ENCODE measurements around the gene KIF25.

The KIF25 gene

DNA sequence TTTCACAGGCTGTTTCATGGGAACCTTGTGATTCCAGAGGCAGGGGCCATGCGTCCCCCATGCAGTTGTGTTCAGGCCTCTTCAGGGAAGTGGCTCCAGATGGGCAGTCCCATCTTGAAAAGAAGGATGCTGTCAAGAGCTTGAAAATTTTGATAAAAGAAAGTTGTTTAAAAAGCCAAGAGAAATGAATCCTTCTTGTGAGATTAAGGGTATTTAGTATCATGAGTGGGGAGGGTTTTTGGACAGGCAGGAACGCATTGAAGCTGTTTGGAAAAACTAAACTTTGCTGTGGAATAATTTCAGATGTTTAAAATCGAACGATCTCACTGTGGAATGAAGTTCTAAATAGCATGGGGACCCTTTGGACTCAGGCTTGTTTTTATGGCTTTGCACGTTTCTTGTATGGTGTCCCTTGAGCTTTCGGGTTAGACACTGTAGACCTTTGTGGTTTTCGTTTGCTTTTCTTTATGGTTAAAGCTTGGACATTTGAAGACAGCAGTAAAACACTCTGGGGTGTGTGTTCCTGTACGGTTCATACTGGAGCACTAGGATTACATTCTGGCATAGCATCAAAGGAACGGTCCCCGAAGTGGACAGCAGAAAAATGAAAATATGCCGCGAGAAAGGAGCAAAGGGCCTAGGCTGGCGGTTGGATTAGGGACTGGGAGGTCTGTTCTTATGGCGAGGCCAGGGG lies 18.2 kb downstream of the KIF25 start:
- no peak overlapping the region for H3K27ac Mint-ChIP-seq
- peaks cover 25% of the 10 kb centered on the region for H3K9me3 Mint-ChIP-seq

DNA sequence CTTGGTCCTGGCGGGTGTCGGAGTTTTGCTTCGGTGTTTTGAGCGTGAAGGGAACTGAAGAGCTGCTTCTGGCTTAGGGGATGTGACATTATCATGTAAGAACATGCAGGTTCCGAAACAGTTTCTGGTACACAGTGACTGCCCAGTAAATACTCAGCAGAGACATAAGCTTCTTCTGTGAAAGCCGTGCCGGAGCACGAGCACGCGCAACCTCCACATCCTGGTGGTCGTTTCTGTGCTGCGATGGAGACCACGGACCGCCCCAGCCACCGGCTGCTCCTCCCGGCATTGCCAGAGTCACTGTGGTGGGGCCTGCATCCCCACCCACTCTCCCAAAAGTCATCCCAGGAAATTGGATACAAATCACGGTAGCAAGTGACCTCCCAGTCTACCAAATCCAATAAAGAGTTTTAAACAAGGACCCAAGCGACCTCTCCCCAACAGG lies 18.7 kb downstream of the KIF25 start:
- Mint-ChIP-seq H3K27me3 (peaks cover 15% of the 10 kb centered on the region), H3K4me1 (no peaks in the 10 kb centered on the region), H3K36me3 (no peaks in the 10 kb centered on the region), H3K27ac (no peak overlapping the region), H3K4me3 (no peak overlapping the region), H3K9me3 (peaks cover 19% of the 10 kb centered on the region)
- no peak for ATAC-seq

More for the DNA sequence above, 18.2 kb downstream of the KIF25 start:
- Mint-ChIP-seq H3K36me3 (no peaks in the 10 kb centered on the region), H3K4me3 (no peak overlapping the region), H3K4me1 (no peaks in the 10 kb centered on the region), H3K27me3 (peaks cover 15% of the 10 kb centered on the region)
- no peak for ATAC-seq

DNA sequence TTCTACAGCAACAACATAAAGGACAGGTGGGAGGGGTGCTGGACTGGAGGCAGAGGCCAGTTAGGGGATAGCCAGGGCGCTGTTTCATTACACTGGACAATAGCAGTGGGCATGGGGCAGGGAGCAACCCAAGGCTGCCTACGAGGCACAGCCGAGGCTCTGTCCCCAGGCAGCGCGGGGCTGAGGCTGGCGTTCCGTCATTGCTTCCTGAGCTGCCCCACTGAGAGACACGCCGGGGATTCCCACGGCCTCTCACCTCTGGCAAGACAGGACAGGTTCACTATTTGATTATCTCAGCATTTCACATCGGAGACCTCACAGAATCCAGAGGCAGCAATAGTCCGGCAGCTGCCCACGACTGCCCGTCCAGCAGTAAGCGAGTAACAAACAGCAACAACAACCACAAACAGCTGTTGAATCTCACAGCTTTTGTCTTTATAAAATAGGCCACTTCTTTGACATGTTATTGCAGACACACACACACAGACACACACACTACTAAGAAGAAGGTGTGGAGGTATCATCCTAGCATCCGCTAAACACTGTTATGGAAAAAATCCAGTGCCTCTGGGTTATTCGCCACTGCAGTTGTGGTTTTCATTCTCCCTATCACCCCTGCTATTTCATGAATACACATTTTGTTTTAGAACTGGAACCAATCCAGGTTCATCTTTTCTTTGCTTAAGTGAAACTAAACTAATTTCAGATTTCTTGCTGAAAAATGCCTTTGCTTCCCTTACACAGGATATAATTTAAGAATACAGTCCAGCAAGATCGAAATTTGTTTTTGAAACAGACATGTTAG lies 19.5 kb downstream of the KIF25 start:
- Mint-ChIP-seq H3K9me3 (peaks cover 16% of the 10 kb centered on the region), H3K27ac (no peak overlapping the region), H3K4me3 (no peak overlapping the region), H3K36me3 (no peaks in the 10 kb centered on the region), H3K27me3 (peaks cover 15% of the 10 kb centered on the region), H3K4me1 (no peaks in the 10 kb centered on the region)
- no peak for ATAC-seq

DNA sequence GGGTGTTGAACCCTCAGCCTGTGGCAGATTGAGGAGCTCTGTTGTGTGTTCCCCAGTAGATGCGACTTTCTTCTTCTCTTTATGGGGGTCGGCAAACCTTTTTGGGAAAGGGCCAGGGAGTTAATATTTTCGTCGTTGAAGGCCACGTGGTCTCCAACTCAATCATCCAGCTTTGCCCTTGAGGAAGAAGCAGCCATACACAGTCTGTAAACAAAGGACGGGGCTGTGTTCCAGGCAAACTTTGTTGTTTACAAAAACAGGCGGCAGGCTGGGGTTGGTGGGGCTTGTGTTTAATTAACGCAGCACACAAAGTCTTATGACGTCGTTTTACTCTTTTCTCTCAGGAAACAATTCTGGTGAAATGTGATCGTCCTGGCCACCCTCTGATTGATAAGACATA lies 20.2 kb downstream of the KIF25 start:
- H3K4me1 Mint-ChIP-seq: no peaks in the 10 kb centered on the region
- no peak overlapping the region for H3K27ac Mint-ChIP-seq
- no peak for ATAC-seq
- H3K9me3 Mint-ChIP-seq: peaks cover 10% of the 10 kb centered on the region
- H3K27me3 Mint-ChIP-seq: peaks cover 21% of the 10 kb centered on the region
- H3K4me3 Mint-ChIP-seq: no peak overlapping the region
- no peaks in the 10 kb centered on the region for H3K36me3 Mint-ChIP-seq

DNA sequence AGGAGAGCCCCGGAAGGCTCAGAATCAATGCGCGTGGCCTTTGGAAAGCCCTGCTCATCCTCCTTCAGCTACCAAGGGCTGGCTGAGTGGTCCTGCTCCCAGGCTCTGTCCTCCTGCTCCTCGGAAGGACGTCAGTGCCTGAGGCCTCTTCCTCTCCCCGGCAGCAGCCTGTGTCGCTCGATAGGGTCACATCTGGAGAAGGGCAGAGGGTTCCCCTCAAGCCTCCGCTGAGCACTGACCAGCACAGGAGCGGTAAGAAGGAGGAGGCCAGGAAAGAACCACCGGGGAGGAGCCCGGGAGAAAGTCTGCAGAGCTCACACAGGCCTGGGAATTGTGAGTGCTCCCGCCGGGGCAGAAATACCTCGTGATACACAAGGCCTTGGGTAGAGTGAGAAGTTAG lies 21.2 kb downstream of the KIF25 start:
- peaks cover 23% of the 10 kb centered on the region for H3K27me3 Mint-ChIP-seq
- no peak overlapping the region for H3K27ac Mint-ChIP-seq
- H3K36me3 Mint-ChIP-seq: no peaks in the 10 kb centered on the region
- no peaks in the 10 kb centered on the region for H3K4me1 Mint-ChIP-seq
- H3K9me3 Mint-ChIP-seq: peaks cover 10% of the 10 kb centered on the region
- no peak for ATAC-seq
- no peak overlapping the region for H3K4me3 Mint-ChIP-seq

DNA sequence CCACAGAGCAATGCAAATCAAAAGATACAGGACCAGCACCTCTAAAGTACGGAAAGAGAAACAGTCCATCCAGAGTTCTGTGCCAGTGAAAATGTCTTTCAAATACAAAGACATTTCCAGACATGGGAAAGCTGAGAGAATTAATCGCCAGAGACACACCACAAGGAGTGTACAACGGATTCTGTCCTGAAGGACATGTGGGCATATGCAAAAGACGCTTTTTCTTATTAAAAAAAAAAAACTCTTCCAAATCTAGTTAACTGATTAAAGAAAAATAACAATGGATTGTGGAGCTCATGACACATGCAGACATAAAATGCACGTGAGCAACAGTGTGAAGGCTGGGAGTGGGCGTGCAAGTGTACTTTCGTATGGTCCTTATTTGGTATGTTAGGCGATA lies 22.8 kb downstream of the KIF25 start:
- peaks cover 33% of the 10 kb centered on the region for H3K27me3 Mint-ChIP-seq
- H3K27ac Mint-ChIP-seq: no peak overlapping the region
- no peaks in the 10 kb centered on the region for H3K4me1 Mint-ChIP-seq
- ATAC-seq: no peak
- no peak overlapping the region for H3K4me3 Mint-ChIP-seq
- H3K36me3 Mint-ChIP-seq: no peaks in the 10 kb centered on the region
- peaks cover 7% of the 10 kb centered on the region for H3K9me3 Mint-ChIP-seq

DNA sequence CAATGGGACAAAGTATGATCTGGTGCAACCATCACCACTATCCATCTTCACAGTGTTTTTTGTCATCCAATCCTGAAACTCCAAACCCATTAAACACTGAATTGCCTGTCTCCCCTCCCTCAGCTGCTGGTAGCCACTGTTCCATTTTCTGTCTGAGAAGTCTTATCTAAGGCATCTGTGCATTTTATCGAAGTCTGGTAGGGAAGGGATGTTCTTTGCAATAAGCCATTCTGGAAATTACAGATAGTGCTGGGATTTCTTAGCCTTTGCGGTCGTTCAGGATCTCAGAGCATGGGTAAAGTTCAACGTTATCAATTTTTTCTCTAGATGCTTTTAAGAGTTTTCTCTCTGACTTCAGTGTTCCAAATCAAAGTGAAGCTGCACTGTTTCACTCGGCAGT lies 24.1 kb downstream of the KIF25 start:
- Mint-ChIP-seq H3K9me3 (peaks cover 7% of the 10 kb centered on the region), H3K36me3 (no peaks in the 10 kb centered on the region), H3K4me3 (no peak overlapping the region), H3K4me1 (no peaks in the 10 kb centered on the region), H3K27me3 (peaks cover 24% of the 10 kb centered on the region), H3K27ac (no peak overlapping the region)
- no peak for ATAC-seq

DNA sequence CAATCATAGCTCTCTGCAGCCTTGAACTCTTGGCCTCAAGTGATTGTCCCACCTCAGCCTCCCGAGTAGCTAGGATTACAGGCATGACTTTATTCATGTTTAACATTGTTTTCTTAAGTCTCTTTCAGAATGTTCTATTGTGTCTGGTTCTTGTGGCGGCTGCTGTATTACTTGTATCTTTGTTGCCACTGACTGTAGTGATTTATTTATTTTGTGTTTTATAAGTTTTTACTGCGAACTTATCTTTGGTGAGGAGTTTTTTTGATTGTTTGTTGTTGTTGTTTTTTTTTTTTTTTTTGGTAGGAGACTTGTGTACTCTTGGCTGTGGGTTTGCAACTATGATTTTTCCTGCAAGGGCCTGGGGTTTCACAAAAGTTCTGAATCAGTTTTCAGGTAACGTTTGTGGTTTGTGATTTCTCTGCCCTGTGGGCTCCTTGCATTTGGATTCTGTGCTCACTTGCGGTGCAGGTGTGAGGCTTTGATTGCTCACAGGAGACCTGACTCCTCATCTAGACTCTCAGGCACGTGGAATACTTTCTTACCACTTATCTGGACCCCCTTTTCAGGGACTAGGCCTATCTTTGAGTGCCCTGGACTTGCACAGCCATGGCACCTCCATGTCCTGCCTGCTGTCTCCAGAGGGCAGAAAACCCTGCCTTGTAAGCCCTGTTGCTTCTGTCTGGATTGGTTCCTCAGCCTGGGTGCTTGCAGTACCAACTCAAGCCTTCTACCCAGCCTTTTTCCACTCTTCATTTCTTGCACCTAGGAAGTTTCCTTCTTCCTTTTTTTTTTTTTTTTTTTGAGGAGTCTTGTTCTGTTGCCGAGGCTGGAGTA lies 25.2 kb downstream of the KIF25 start:
- Mint-ChIP-seq H3K4me1 (no peaks in the 10 kb centered on the region), H3K4me3 (no peak overlapping the region), H3K27ac (no peak overlapping the region), H3K9me3 (peaks cover 7% of the 10 kb centered on the region), H3K27me3 (peaks cover 30% of the 10 kb centered on the region), H3K36me3 (no peaks in the 10 kb centered on the region)
- ATAC-seq: no peak

DNA sequence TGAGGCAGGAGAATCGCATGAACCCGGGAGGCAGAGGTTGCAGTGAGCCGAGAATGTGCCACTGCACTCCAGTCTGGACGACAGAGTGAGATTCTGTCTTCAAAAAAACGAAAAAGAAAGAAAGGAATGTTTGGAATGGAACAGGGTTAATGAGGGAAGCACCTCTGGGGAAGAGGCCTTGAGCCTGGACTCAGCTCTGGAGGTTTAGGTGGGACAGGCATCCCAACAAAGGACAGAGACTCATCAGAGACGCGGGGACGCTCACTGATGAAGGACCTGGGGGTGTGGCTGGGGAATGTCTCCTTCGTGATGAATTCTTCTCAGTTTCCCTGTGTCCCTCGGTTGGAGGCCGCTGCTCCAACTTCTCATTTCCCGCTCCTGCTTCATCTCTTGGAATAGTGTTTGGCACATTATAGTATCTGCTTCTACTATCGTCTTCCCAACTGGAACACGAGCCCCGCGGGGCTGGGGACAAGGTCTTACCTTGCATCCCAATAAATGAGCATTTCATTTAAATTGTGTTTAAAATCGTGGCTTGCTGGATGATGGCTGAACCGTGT lies 27.6 kb downstream of the KIF25 start:
- H3K27me3 Mint-ChIP-seq: peaks cover 30% of the 10 kb centered on the region
- no peak for ATAC-seq
- H3K4me1 Mint-ChIP-seq: no peaks in the 10 kb centered on the region
- H3K4me3 Mint-ChIP-seq: no peak overlapping the region
- H3K36me3 Mint-ChIP-seq: no peaks in the 10 kb centered on the region
- no peak overlapping the region for H3K27ac Mint-ChIP-seq
- peaks cover under 1% of the 10 kb centered on the region for H3K9me3 Mint-ChIP-seq

DNA sequence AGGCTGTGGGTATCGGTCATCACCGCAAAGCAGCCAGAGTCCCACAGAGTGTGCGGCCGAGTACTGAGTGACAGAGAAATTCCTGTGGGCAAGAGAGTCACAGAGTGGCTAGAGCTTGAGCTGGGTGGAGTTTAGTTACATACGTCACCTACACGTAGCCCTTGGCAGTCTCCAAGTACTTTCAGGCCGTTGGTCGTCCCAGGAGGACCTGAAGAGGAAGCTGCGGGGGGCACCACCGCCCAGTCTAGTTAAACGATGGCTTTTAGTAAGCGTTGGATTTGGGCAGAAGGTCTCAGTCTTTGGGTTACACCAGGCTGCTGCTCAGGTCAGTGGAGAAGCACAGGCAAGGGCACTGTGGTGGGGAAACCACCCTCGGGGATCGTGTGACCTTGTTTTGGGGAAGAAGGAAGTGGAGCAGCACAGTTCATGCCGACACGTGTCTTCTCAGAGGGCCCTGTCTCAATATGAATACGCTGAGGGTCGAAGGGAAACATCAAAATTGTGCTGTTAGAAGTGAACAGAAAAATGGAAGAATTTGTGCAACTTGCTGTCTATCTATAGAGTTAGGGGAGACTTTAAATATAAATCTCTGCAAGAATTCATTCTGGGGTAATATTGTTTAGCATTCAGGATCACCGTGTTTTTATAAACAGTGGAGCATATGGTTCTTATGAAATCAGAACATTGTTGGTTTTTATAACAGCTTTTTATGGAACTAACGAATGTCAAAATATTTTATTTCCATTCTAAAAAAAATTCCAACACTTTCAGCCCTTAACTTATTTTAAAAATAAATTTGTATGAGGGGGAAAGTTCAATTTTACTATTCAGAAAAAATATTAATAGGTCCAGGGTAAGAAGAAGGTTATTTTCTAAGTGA lies 28.6 kb downstream of the KIF25 start:
- no peak overlapping the region for H3K27ac Mint-ChIP-seq
- H3K4me1 Mint-ChIP-seq: no peaks in the 10 kb centered on the region
- H3K4me3 Mint-ChIP-seq: no peak overlapping the region
- H3K9me3 Mint-ChIP-seq: no peaks in the 10 kb centered on the region
- peaks cover 30% of the 10 kb centered on the region for H3K27me3 Mint-ChIP-seq
- H3K36me3 Mint-ChIP-seq: no peaks in the 10 kb centered on the region
- ATAC-seq: no peak

DNA sequence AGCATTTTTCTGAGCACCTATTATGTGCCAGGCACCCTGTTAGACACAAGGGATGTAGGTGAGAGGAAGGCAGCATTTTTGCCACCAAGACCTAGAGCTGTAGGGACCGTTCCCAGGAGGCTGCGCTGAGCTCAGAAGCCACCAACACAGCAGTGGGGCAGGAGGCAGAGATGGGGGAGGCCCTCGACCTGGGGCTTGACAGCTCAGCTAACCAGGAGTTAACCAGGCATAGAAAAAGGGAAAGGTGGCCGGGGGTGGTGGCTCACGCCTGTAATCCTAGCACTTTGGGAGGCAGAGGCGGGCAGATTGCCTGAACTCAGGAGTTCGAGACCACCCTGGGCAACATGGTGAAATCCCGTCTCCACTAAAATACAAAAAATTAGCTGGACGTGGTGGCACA lies 29.5 kb downstream of the KIF25 start:
- H3K4me3 Mint-ChIP-seq: no peak overlapping the region
- H3K9me3 Mint-ChIP-seq: no peaks in the 10 kb centered on the region

DNA sequence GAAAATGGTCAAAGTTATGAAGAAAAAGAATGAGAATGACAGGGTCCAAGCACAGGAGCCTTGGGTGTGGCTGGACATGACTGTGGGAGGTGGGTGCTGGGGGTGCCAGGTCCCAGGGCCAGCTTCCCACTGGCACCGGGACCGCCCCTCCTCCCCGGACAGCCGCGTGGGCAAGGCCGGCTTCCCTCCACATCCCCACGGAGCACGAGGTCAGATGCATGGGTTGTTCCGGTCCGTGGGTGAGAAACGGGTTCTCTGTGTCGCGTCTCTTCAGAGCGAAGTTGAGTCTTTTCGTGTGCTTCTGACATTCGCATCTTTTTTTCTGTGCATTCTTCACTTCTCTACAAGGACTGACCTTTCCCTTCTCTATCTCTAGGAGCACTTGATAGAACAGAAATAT lies 30.1 kb downstream of the KIF25 start:
- Mint-ChIP-seq H3K9me3 (no peaks in the 10 kb centered on the region), H3K4me3 (no peak overlapping the region), H3K27me3 (peaks cover 26% of the 10 kb centered on the region), H3K27ac (no peak overlapping the region), H3K36me3 (no peaks in the 10 kb centered on the region), H3K4me1 (no peaks in the 10 kb centered on the region)
- peak; percentile 43 for ATAC-seq

More for the DNA sequence above, 29.5 kb downstream of the KIF25 start:
- no peak for ATAC-seq
- Mint-ChIP-seq H3K27me3 (peaks cover 30% of the 10 kb centered on the region), H3K27ac (no peak overlapping the region), H3K4me1 (no peaks in the 10 kb centered on the region), H3K36me3 (no peaks in the 10 kb centered on the region)

DNA sequence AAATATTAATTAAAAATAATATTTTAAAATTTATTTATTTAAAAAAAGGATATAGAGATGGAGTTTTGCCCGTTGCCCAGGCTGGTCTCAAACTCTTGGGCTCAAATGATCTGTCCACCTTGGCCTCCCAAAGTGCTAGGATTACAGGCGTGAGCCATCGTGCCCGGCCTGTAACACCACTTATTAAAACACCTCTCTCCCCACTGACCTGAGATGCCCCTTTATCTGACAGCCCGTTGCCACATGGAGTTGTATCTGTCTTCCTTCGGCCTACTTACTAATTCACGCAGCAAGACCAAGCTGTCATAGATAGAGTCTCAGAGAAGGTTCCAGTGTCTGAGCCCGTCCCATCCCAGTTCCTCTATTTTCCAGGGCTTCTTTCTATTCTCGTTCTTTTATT lies 30.7 kb downstream of the KIF25 start:
- ATAC-seq: no peak
- no peaks in the 10 kb centered on the region for H3K9me3 Mint-ChIP-seq
- H3K36me3 Mint-ChIP-seq: no peaks in the 10 kb centered on the region
- H3K4me1 Mint-ChIP-seq: no peaks in the 10 kb centered on the region
- H3K27ac Mint-ChIP-seq: no peak overlapping the region
- no peak overlapping the region for H3K4me3 Mint-ChIP-seq
- peaks cover 23% of the 10 kb centered on the region for H3K27me3 Mint-ChIP-seq

DNA sequence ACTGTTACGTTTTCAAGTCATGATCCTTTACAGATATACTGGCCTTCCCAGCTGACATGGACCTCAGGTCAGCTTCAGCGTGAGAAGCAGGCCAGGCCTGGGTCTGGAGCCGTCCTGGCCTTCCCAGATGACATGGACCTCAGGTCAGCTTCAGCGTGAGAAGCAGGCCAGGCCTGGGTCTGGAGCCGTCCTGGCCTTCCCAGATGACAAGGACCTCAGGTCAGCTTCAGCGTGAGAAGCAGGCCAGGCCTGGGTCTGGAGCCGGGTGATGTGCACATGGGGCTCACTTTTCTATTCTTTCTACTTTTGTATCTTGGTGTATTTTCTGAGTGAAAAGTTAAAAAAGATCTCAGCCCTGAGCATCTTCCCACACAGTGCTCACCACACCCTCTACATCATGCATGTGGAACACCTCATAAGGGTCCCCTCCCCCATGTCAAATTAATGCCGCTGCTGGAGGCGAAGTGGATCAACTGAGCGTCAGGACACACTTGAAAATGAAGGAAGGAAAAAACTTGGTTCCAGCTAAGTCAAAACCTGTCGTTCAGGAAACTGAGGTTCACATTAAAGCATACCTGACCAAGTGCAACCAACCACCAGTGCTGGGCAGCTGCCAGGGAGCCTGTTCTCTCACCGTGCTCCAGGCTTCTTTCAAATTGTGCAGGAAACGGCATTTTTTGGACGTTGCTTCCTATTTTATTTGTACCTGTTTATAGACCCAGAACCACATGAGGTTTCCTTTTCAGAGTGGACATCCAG lies 32.2 kb downstream of the KIF25 start:
- Mint-ChIP-seq H3K27me3 (peaks cover 19% of the 10 kb centered on the region), H3K4me1 (no peaks in the 10 kb centered on the region), H3K27ac (no peak overlapping the region), H3K4me3 (no peak overlapping the region), H3K9me3 (no peaks in the 10 kb centered on the region), H3K36me3 (no peaks in the 10 kb centered on the region)
- ATAC-seq: no peak

Data from stimulated activated memory B cell treated with anti-CD40 and anti-IgM and Interleukin-4, amounts not matched to agents 10 μg/mL and 1 μg/mL and 100 μg/mL, for 72 hours (primary cell).